SK-N-SH (cell line): ENCODE measurements around the gene IPO11. TPM values are rescaled to one million over a fixed set of nuclear protein-coding genes. Genes with fewer than 3 reads are reported as not detected.

Experiments used
- CTCF ChIA-PET: fragments of 300-600, 350-600 bp; formaldehyde crosslinking; extraction: SDS; loops from one replicate; lab custom pipeline; 2021; lab: Yijun Ruan, JAX
- POLR2A ChIA-PET: fragments of 350-600 bp; sonication (Branson Sonifier 250); formaldehyde crosslinking; extraction: SDS; loops from one replicate; lab custom pipeline; 2020; ENCODE audit warnings: antibody characterized with exemption, inconsistent platforms; lab: Yijun Ruan, JAX
- DNase-seq: peaks from one replicate; pipeline ENCODE4 v3.0.0; 2012
- H2AFZ ChIP-seq: fragments of 200-600 bp; sonication (generic); 2 replicates; pipeline ENCODE4 v1.8.1; 2016; ENCODE audit warnings: antibody characterized with exemption, mild to moderate bottlenecking, low read depth
- H3F3A ChIP-seq: fragments of 200-600 bp; sonication (generic); replicated peaks from 2 replicates; pipeline ENCODE3; 2016; ENCODE audit warnings: antibody characterized with exemption, mild to moderate bottlenecking; ENCODE audit not compliant: insufficient read depth
- H3K27ac ChIP-seq, 2 experiments: fragments of 200-500 bp in 1 of 2; fragments of 200-600 bp in 1 of 2; sonication (Bioruptor generic) in 1 of 2; sonication (generic), shearing (Covaris generic) in 1 of 2; 2 replicates each; pipeline versions ENCODE4 v1.5.1 to v1.6.1; 2014 to 2016; ENCODE audit warnings: low read depth in 2 of 2, inconsistent platforms in 1 of 2, low read length in 1 of 2, mild to moderate bottlenecking in 1 of 2, mixed read lengths in 1 of 2
- H3K27me3 ChIP-seq: fragments of 200-600 bp; sonication (generic), shearing (Covaris generic); 2 replicates; pipeline ENCODE4 v1.6.1; 2016; ENCODE audit warnings: mixed run types; ENCODE audit not compliant: insufficient read depth
- H3K36me3 ChIP-seq, 2 experiments: fragments of 200-500 bp in 1 of 2; fragments of 200-600 bp in 1 of 2; sonication (Bioruptor generic) in 1 of 2; sonication (generic) in 1 of 2; replicated peaks in 1 of 2; 2 replicates each; pipeline versions ENCODE3 to v1.5.1; 2014 to 2016; ENCODE audit warnings: low read length in 1 of 2, mild to moderate bottlenecking in 1 of 2; ENCODE audit not compliant: insufficient read depth in 2 of 2, control insufficient read depth in 1 of 2
- H3K4me1 ChIP-seq, 2 experiments: fragments of 200-500 bp in 1 of 2; fragments of 200-600 bp in 1 of 2; sonication (Bioruptor generic) in 1 of 2; sonication (generic), shearing (Covaris generic) in 1 of 2; 2 replicates each; pipeline versions ENCODE4 v1.5.1 to v1.6.1; 2014 to 2016; ENCODE audit warnings: low read depth in 1 of 2, low read length in 1 of 2, mixed run types in 1 of 2; ENCODE audit not compliant: insufficient read depth in 2 of 2, control insufficient read depth in 1 of 2
- H3K4me2 ChIP-seq: fragments of 200-600 bp; sonication (generic), shearing (Covaris generic); 2 replicates; pipeline ENCODE4 v1.6.1; 2017; ENCODE audit warnings: mixed run types
- H3K4me3 ChIP-seq, 2 experiments: fragments of 200-500 bp in 1 of 2; fragments of 200-600 bp in 1 of 2; sonication (Bioruptor generic) in 1 of 2; sonication (generic), shearing (Covaris generic) in 1 of 2; 2 replicates each; pipeline versions ENCODE4 v1.5.1 to v1.8.1; 2014 to 2016; ENCODE audit warnings: low read depth in 2 of 2, inconsistent platforms in 1 of 2, low read length in 1 of 2, mild to moderate bottlenecking in 1 of 2, mixed read lengths in 1 of 2, moderate library complexity in 1 of 2
- H3K79me2 ChIP-seq: fragments of 200-600 bp; sonication (generic); 2 replicates; pipeline ENCODE4 v1.8.1; 2017; ENCODE audit warnings: mild to moderate bottlenecking; ENCODE audit not compliant: insufficient read depth
- H3K9ac ChIP-seq: fragments of 200-600 bp; sonication (generic); 2 replicates; pipeline ENCODE4 v1.6.1; 2017; ENCODE audit warnings: mixed run types
- H3K9me2 ChIP-seq: fragments of 200-600 bp; sonication (generic); 2 replicates; pipeline ENCODE4 v1.6.1; 2017; ENCODE audit warnings: mixed run types
- H3K9me3 ChIP-seq: fragments of 200-600 bp; sonication (generic); 2 replicates; pipeline ENCODE4 v1.6.1; 2017; ENCODE audit warnings: mixed run types, mild to moderate bottlenecking, moderate library complexity
- H4K20me1 ChIP-seq: fragments of 200-600 bp; sonication (generic); 2 replicates; pipeline ENCODE4 v1.6.1; 2017; ENCODE audit warnings: mild to moderate bottlenecking, mixed run types; ENCODE audit not compliant: insufficient read depth
- CHD2 ChIP-seq: fragments of 150-350 bp; IDR thresholded peaks from 2 replicates; pipeline ENCODE4 v1.6.1; 2018; ENCODE audit warnings: low read length; ENCODE audit not compliant: partially characterized antibody
- FOXJ3 ChIP-seq: sonication (generic); formaldehyde crosslinking; IDR thresholded peaks from 2 replicates; pipeline ENCODE4 v1.5.1; 2020; ENCODE audit warnings: mild to moderate bottlenecking, missing genetic modification reagents
- GABPA ChIP-seq: IDR thresholded peaks from 2 replicates; pipeline ENCODE4 v1.4.0; 2012; ENCODE audit warnings: low read depth, mild to moderate bottlenecking
- GATA2 ChIP-seq: sonication (generic); formaldehyde crosslinking; IDR thresholded peaks from 2 replicates; pipeline ENCODE4 v1.5.0; 2020; ENCODE audit warnings: mild to moderate bottlenecking, missing genetic modification reagents
- MAX ChIP-seq: IDR thresholded peaks from 2 replicates; pipeline ENCODE4 v1.4.0; 2012; ENCODE audit warnings: low read depth
- MXI1 ChIP-seq: IDR thresholded peaks from 2 replicates; pipeline ENCODE4 v1.6.1; 2012; ENCODE audit warnings: mild to moderate bottlenecking, low read depth, low read length, improper control_type of control experiment
- NFIC ChIP-seq: IDR thresholded peaks from 2 replicates; pipeline ENCODE4 v1.4.0; 2012; ENCODE audit warnings: borderline replicate concordance
- NRF1 ChIP-seq: IDR thresholded peaks from 2 replicates; pipeline ENCODE4 v1.6.1; 2012; ENCODE audit warnings: low read depth, mild to moderate bottlenecking, low read length
- POLR2AphosphoS5 ChIP-seq: IDR thresholded peaks from 2 replicates; pipeline ENCODE4 v1.6.1; 2012; ENCODE audit warnings: low read depth, low read length
- RAD21 ChIP-seq: IDR thresholded peaks from 2 replicates; pipeline ENCODE4 v1.6.1; 2012; ENCODE audit warnings: mild to moderate bottlenecking, low read length
- RCOR1 ChIP-seq: fragments of 150-350 bp; IDR thresholded peaks from 2 replicates; pipeline ENCODE4 v1.6.1; 2017; ENCODE audit warnings: antibody characterized with exemption, low read length
- RFX5 ChIP-seq: IDR thresholded peaks from 2 replicates; pipeline ENCODE4 v1.6.1; 2012; ENCODE audit warnings: mild to moderate bottlenecking, improper control_type of control experiment, low read length
- RXRA ChIP-seq: IDR thresholded peaks from 2 replicates; pipeline ENCODE4 v1.4.0; 2012; ENCODE audit warnings: low read depth, mild to moderate bottlenecking, borderline replicate concordance
- SMC3 ChIP-seq: IDR thresholded peaks from 2 replicates; pipeline ENCODE4 v1.6.1; 2012; ENCODE audit warnings: low read depth, low read length, improper control_type of control experiment
- TCF12 ChIP-seq: IDR thresholded peaks from 2 replicates; pipeline ENCODE4 v1.4.0; 2012
- USF1 ChIP-seq: IDR thresholded peaks from 2 replicates; pipeline ENCODE4 v1.4.0; 2012; ENCODE audit warnings: low read depth, borderline replicate concordance
- YY1 ChIP-seq: IDR thresholded peaks from 2 replicates; pipeline ENCODE4 v1.4.0; 2012; ENCODE audit warnings: low read depth, mild to moderate bottlenecking
- WGBS: methylation state at CpG from one replicate; pipeline ENCODE4 v1.1.6; 2017; ENCODE audit warnings: low lambda C conversion rate; 5-methylcytosine and 5-hydroxymethylcytosine counted together
- polyA plus RNA-seq, 3 experiments: library from polyadenylated mRNA; depleted of rRNA; stranded (reverse); fragments of >200 nt; gene quantifications; 2 replicates each; pipeline ENCODE4 v1.2.3, GENCODE V29; 2012
- TF ChIP-seq, protein P1 (sequence below): IDR thresholded peaks from 2 replicates; pipeline ENCODE4; 2012
- TF ChIP-seq, protein P2 (sequence below): fragments of 150-350 bp; IDR thresholded peaks from 2 replicates; pipeline ENCODE4 v1.6.1; 2017; ENCODE audit warnings: antibody characterized with exemption, low read length, low read depth, borderline replicate concordance
- TF ChIP-seq, protein P3 (sequence below): fragments of 200-600 bp; sonication (generic); IDR thresholded peaks from 2 replicates; pipeline ENCODE4 v1.6.1; 2017; ENCODE audit warnings: antibody characterized with exemption, mild to moderate bottlenecking, moderate library complexity

The IPO11 gene
- polyA plus RNA-seq, 1 of the 3 experiments (the other 2 are of a cell fraction): 8.1 TPM

- Histone ChIP-seq H3K27ac (no peak overlapping the region), H4K20me1 (no peaks in the 10 kb centered on the region), H3K36me3 (peaks cover 4 to 5% of the 10 kb centered on the region in 2 experiments), H3K4me2 (no peak overlapping the region), H2AFZ (no peak overlapping the region), H3K9me2 (no peaks in the 10 kb centered on the region), H3K79me2 (no peaks in the 10 kb centered on the region), H3K9ac (no peak overlapping the region), H3K4me1 (peaks cover 0 to 6% of the 10 kb centered on the region in 2 experiments; a peak in 2 of 4 replicates), H3F3A (no peaks in the 10 kb centered on the region), H3K9me3 (no peaks in the 10 kb centered on the region), H3K27me3 (no peaks in the 10 kb centered on the region), H3K4me3 (no peak overlapping the region)
- 92% methylated on average over 2 of the region's 2 CpGs for WGBS
- DNase-seq: no peak
- POLR2A ChIA-PET: no interaction called here
- CTCF ChIA-PET: no interaction called here
- no peak for TF ChIP-seq USF1
- TF ChIP-seq YY1: no peak
- TF ChIP-seq, protein P1, sequence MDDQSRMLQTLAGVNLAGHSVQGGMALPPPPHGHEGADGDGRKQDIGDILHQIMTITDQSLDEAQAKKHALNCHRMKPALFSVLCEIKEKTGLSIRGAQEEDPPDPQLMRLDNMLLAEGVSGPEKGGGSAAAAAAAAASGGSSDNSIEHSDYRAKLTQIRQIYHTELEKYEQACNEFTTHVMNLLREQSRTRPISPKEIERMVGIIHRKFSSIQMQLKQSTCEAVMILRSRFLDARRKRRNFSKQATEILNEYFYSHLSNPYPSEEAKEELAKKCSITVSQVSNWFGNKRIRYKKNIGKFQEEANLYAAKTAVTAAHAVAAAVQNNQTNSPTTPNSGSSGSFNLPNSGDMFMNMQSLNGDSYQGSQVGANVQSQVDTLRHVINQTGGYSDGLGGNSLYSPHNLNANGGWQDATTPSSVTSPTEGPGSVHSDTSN: no peak
- TF ChIP-seq MXI1: no peak
- TF ChIP-seq RFX5: no peak
- no peak for TF ChIP-seq RCOR1
- TF ChIP-seq NRF1: no peak
- TF ChIP-seq, protein P2, sequence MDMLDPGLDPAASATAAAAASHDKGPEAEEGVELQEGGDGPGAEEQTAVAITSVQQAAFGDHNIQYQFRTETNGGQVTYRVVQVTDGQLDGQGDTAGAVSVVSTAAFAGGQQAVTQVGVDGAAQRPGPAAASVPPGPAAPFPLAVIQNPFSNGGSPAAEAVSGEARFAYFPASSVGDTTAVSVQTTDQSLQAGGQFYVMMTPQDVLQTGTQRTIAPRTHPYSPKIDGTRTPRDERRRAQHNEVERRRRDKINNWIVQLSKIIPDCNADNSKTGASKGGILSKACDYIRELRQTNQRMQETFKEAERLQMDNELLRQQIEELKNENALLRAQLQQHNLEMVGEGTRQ: no peak
- TF ChIP-seq FOXJ3 (CRISPR knock-in tag): no peak
- TF ChIP-seq GATA2 (CRISPR knock-in tag): no peak
- TF ChIP-seq MAX: no peak
- TF ChIP-seq TCF12: no peak
- no peak for TF ChIP-seq RXRA
- no peak for TF ChIP-seq SMC3
- no peak for TF ChIP-seq RAD21
- TF ChIP-seq NFIC: no peak
- TF ChIP-seq, protein P3, sequence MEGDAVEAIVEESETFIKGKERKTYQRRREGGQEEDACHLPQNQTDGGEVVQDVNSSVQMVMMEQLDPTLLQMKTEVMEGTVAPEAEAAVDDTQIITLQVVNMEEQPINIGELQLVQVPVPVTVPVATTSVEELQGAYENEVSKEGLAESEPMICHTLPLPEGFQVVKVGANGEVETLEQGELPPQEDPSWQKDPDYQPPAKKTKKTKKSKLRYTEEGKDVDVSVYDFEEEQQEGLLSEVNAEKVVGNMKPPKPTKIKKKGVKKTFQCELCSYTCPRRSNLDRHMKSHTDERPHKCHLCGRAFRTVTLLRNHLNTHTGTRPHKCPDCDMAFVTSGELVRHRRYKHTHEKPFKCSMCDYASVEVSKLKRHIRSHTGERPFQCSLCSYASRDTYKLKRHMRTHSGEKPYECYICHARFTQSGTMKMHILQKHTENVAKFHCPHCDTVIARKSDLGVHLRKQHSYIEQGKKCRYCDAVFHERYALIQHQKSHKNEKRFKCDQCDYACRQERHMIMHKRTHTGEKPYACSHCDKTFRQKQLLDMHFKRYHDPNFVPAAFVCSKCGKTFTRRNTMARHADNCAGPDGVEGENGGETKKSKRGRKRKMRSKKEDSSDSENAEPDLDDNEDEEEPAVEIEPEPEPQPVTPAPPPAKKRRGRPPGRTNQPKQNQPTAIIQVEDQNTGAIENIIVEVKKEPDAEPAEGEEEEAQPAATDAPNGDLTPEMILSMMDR: no peak
- TF ChIP-seq GABPA: no peak
- no peak for TF ChIP-seq CHD2
- TF ChIP-seq POLR2AphosphoS5: no peak
Observed at GRCh38 chr5:62590387-62590786, 177.8 kb downstream of the IPO11 start.
